PC-3 (cell line): ENCODE data around the gene CDH13. TPM values are rescaled to one million over a fixed set of nuclear protein-coding genes. Genes with fewer than 3 reads are reported as not detected.

ENCODE experiments used
- ATAC-seq: fragments of 200-7000 bp; cut with Tn5 transposase; 2 replicates; pipeline ENCODE4 v1.9.1; 2020; ENCODE audit warnings: mild to moderate bottlenecking, moderate library complexity
- BruUV-seq: library from RNA; stranded (reverse); fragments of 400-500 nt; replicated peaks from 2 replicates; lab custom pipeline; 2021; lab: Mats Ljungman, UMichigan
- CTCF ChIA-PET: fragments of 300-600 bp; sonication (Branson Sonifier 250); formaldehyde crosslinking; loops from one replicate; lab custom pipeline; 2022; ENCODE audit warnings: antibody characterized with exemption; lab: Charles Lee
- POLR2A ChIA-PET: fragments of 300-600 bp; sonication (Branson Sonifier 250); formaldehyde crosslinking; loops from one replicate; lab custom pipeline; 2022; ENCODE audit warnings: antibody characterized with exemption; ENCODE audit not compliant: unreplicated experiment; lab: Charles Lee
- DNase-seq: peaks from one replicate; pipeline ENCODE4 v3.0.0-alpha.2; 2015
- H2AFZ ChIP-seq: fragments of 300-600 bp; sonication (generic); 2 replicates; pipeline ENCODE4 v1.6.0; 2016; ENCODE audit warnings: antibody characterized with exemption, low read length
- H3F3A ChIP-seq: fragments of 300-600 bp; sonication (generic); one replicate; pipeline ENCODE4 v1.6.0; 2017; ENCODE audit warnings: antibody characterized with exemption, low read length, control low read depth, mild to moderate bottlenecking; ENCODE audit not compliant: unreplicated experiment
- H3K27ac ChIP-seq: fragments of 300-600 bp; sonication (generic); 2 replicates; pipeline ENCODE4 v1.5.1; 2016; ENCODE audit warnings: mild to moderate bottlenecking, low read length
- H3K27me3 ChIP-seq: fragments of 300-600 bp; sonication (generic); 2 replicates; pipeline ENCODE4 v1.6.1; 2016; ENCODE audit warnings: low read length, mixed read lengths
- H3K36me3 ChIP-seq: fragments of 300-600 bp; sonication (generic); 2 replicates; pipeline ENCODE4 v1.6.1; 2016; ENCODE audit warnings: low read depth, mixed run types, low read length, mixed read lengths
- H3K4me1 ChIP-seq: fragments of 300-600 bp; sonication (generic); 2 replicates; pipeline ENCODE4 v1.5.1; 2016; ENCODE audit warnings: low read length; ENCODE audit not compliant: insufficient read depth
- H3K4me2 ChIP-seq: fragments of 300-600 bp; sonication (generic); 2 replicates; pipeline ENCODE4 v1.6.0; 2016; ENCODE audit warnings: low read length
- H3K4me3 ChIP-seq: fragments of 300-600 bp; sonication (generic); 2 replicates; pipeline ENCODE4 v1.5.1; 2016; ENCODE audit warnings: mild to moderate bottlenecking, low read length, mixed read lengths
- H3K79me2 ChIP-seq: fragments of 300-600 bp; sonication (generic); 2 replicates; pipeline ENCODE4 v1.6.1; 2017; ENCODE audit warnings: low read length, mixed read lengths
- H3K9ac ChIP-seq: fragments of 300-600 bp; sonication (generic); 2 replicates; pipeline ENCODE4 v1.6.0; 2016; ENCODE audit warnings: mild to moderate bottlenecking, low read length
- H3K9me2 ChIP-seq: fragments of 300-600 bp; sonication (generic); replicated peaks from 2 replicates; pipeline ENCODE4 v1.6.1; 2016; ENCODE audit warnings: mixed run types, low read length, mixed read lengths
- H3K9me3 ChIP-seq: fragments of 300-600 bp; sonication (generic); 2 replicates; pipeline ENCODE4 v1.6.1; 2016; ENCODE audit warnings: low read length, mixed read lengths
- H4K20me1 ChIP-seq: fragments of 300-600 bp; sonication (generic); 2 replicates; pipeline ENCODE4 v1.6.1; 2016; ENCODE audit warnings: low read length, mixed read lengths
- EZH2 ChIP-seq: fragments of 300-600 bp; sonication (generic); IDR thresholded peaks from one replicate; pipeline ENCODE4 v1.6.1; 2017; ENCODE audit warnings: antibody characterized with exemption, mild to moderate bottlenecking, low read length; ENCODE audit not compliant: unreplicated experiment
- EZH2phosphoT487 ChIP-seq: fragments of 300-600 bp; sonication (generic); IDR thresholded peaks from 2 replicates; pipeline ENCODE4 v1.6.1; 2018; ENCODE audit warnings: mild to moderate bottlenecking, antibody characterized with exemption, low read length, borderline replicate concordance
- intact Hi-C: fragments of 100-400 bp; cut with micrococcal nuclease; formaldehyde crosslinking; loops from 2 replicates; pipeline ENCODE4 v1.9.0; 2023
- total RNA-seq: library from RNA; depleted of rRNA; stranded (reverse); fragments of >200 nt; gene quantifications from 2 replicates; pipeline ENCODE4 v1.2.3, GENCODE V29; 2014
- TF ChIP-seq, protein P1 (sequence below): fragments of 300-600 bp; sonication (generic); conservative IDR thresholded peaks from 2 replicates; pipeline ENCODE4 v1.5.1; 2017; ENCODE audit warnings: antibody characterized with exemption, low read depth, mild to moderate bottlenecking, low read length

CDH13 gene
- total RNA-seq, 1 experiment from 2014 or later = 0.36 TPM

DNA sequence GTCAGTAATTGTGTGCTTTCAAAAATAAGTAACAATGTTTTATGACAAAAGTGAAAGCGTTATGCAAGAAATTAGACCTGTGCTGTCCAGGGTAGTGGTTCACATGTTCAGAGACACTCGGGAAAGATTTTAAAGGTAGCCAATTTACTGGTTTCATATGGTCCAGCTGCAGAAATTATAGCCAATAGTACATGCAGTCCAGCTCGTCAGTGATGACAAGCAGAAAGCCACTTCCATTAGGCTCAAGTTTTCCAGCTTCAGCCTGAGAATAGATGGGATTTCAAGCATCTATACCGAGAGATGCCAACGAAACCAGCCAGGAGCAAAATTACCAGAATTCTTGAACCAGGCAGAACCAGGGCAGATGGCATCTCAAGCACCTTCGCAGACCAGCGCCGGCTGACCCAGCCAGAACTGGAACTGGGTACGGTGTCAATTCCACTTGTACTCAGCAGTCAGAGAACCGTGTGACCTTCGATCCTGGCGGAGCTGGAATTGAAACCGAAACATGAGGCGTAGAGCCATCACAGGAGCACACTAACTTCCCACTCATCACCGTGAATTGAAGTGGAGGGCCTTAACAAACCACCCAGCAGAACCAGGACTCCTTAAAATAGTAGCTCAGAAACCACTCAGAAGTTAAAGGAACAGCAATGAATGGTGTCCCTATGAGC is 973.2 kb downstream of the CDH13 start:
- no peak for ATAC-seq
- no peaks in the 10 kb centered on the region for H3F3A ChIP-seq
- H3K4me1 ChIP-seq = no peaks in the 10 kb centered on the region
- ChIA-PET POLR2A (no interaction called here), CTCF (no interaction called here)
- TF ChIP-seq, protein P1, sequence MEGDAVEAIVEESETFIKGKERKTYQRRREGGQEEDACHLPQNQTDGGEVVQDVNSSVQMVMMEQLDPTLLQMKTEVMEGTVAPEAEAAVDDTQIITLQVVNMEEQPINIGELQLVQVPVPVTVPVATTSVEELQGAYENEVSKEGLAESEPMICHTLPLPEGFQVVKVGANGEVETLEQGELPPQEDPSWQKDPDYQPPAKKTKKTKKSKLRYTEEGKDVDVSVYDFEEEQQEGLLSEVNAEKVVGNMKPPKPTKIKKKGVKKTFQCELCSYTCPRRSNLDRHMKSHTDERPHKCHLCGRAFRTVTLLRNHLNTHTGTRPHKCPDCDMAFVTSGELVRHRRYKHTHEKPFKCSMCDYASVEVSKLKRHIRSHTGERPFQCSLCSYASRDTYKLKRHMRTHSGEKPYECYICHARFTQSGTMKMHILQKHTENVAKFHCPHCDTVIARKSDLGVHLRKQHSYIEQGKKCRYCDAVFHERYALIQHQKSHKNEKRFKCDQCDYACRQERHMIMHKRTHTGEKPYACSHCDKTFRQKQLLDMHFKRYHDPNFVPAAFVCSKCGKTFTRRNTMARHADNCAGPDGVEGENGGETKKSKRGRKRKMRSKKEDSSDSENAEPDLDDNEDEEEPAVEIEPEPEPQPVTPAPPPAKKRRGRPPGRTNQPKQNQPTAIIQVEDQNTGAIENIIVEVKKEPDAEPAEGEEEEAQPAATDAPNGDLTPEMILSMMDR = no peak
- TF ChIP-seq EZH2phosphoT487 (no peak), EZH2 (no peak)
- peaks cover 13% of the 10 kb centered on the region for H3K27me3 ChIP-seq
- no peaks in the 10 kb centered on the region for H3K36me3 ChIP-seq
- H3K4me2 ChIP-seq = no peak overlapping the region
- no peak overlapping the region for H3K27ac ChIP-seq
- H4K20me1 ChIP-seq = no peaks in the 10 kb centered on the region
- H3K9me3 ChIP-seq = no peaks in the 10 kb centered on the region
- intact Hi-C loops = no loop called here
- no peaks in the 10 kb centered on the region for H3K79me2 ChIP-seq
- DNase-seq = no peak
- no peak overlapping the region for H3K4me3 ChIP-seq
- BruUV-seq = no TSS peak
- H3K9ac ChIP-seq = no peak overlapping the region
- no peaks in the 10 kb centered on the region for H3K9me2 ChIP-seq
- H2AFZ ChIP-seq = no peak overlapping the region

DNA sequence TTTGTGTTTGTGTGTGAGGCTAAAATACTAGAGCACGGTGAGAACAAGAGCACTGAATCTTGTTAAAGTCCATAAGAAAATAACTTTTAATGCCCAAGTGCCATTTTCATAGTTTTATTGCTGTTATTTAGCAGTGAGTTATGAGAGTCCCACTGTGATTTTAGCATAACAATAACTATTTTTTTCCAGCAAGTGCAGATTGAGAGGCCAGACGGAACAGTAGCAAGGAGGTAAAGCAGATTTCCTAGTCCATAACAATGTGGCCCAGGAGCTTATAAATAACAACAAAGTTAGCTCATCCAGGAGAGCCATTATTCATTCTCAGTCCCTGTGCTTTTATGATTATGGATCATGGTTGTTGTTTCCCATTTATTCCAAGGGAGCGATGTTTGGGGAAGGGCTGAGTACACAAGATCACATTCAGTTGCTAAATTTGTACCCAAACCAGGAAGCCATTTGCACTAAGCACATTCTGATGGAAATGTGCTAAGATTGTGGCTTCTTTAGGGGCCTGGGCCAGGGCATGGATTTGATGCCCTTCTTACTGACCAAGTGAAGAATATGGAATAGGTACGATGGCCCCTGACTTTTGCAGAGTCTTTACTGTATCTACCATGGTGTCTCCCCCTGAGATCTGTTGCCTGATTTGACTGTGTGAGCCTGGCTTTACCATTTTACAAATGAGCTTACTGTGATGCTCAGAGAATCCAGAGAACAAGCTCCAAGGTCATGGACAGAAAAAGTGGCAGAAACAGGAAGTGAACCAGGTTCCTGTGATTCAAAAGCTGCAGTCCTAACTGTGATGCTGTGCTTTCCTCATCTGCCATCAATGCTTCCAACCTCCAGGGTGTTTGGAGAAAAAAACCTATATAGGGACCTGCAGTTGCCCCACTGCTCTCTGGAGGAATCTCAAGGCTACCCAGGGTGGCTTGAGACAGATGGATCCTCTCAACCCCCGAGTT is 976.3 kb downstream of the CDH13 start:
- no peak overlapping the region for H3K9ac ChIP-seq
- no peaks in the 10 kb centered on the region for H3K36me3 ChIP-seq
- no peaks in the 10 kb centered on the region for H3K9me3 ChIP-seq
- H3K4me2 ChIP-seq = no peak overlapping the region
- intact Hi-C loops = no loop called here
- H3K79me2 ChIP-seq = no peaks in the 10 kb centered on the region
- no peaks in the 10 kb centered on the region for H3K9me2 ChIP-seq
- no peaks in the 10 kb centered on the region for H3K4me1 ChIP-seq
- peaks cover 13% of the 10 kb centered on the region for H3K27me3 ChIP-seq
- no peak overlapping the region for H3K27ac ChIP-seq
- no TSS peak for BruUV-seq
- no peak overlapping the region for H3K4me3 ChIP-seq
- ChIA-PET CTCF (no interaction called here), POLR2A (no interaction called here)
- H4K20me1 ChIP-seq = no peaks in the 10 kb centered on the region
- ATAC-seq = no peak
- TF ChIP-seq EZH2phosphoT487 (no peak), EZH2 (no peak)
- TF ChIP-seq, protein P1 = no peak
- H3F3A ChIP-seq = no peaks in the 10 kb centered on the region
- H2AFZ ChIP-seq = no peak overlapping the region
- DNase-seq = no peak
